Spleen (tissue), 7 donors: ENCODE data around the gene ALCAM.

Source experiments
- CTCF ChIP-seq, 11 experiments: fragments of 200-600 bp in 7 of 11; fragments of 450-650 bp in 4 of 11; sonication (generic) in 4 of 11; IDR thresholded peaks in 8 of 11; conservative IDR thresholded peaks in 3 of 11; 1 replicate in 7 of 11; 2 replicates in 4 of 11; pipeline versions ENCODE4 v1.4.0 to v1.8.0; 2016 to 2021; ENCODE audit warnings: antibody characterized with exemption in 11 of 11, inconsistent platforms in 4 of 11, mild to moderate bottlenecking in 1 of 11
- POLR2A ChIP-seq, 3 donors: fragments of 450-650 bp; IDR thresholded peaks; one replicate each; pipeline ENCODE4 v1.5.1; 2017; ENCODE audit warnings: antibody characterized with exemption in 3 of 3, mild to moderate bottlenecking in 1 of 3
- POLR2AphosphoS5 ChIP-seq, 3 donors: sonication (generic); formaldehyde crosslinking; IDR thresholded peaks; one replicate each; pipeline ENCODE4 v1.5.1; 2017; ENCODE audit warnings: antibody characterized with exemption in 3 of 3
- donor health status: DM: no; HTN: no; CAD: no; lungs with moderate emphysema.
- donor health status: DM: no; HTN: no; CAD: no.
- donor health status: DM: no; HTN: no; CAD: no.

GRCh38 chr3:105620236-105620635 lies 253.5 kb downstream of the ALCAM start:
- TF ChIP-seq CTCF (IDR thresholded peaks at IDR 0.05 in 8 of 11, conservative IDR thresholded peaks at IDR 0.05 in 3 of 11) (no peak), POLR2AphosphoS5 (IDR thresholded peaks at IDR 0.05) (no peak), POLR2A (IDR thresholded peaks at IDR 0.05) (no peak)
